Glutamatergic neuron (in vitro differentiated cells): Measurements from ENCODE around the gene C1R. TPM values are rescaled to one million over a fixed set of nuclear protein-coding genes. Genes with fewer than 3 reads are reported as not detected.

Experiments
- DNase-seq: peaks from one replicate; pipeline ENCODE4 v3.0.0; 2022
- H3K27ac Mint-ChIP-seq: one replicate; pipeline ENCODE4 v1.8.0; 2020; ENCODE audit warnings: mild to moderate bottlenecking, mixed read lengths, inconsistent platforms; ENCODE audit not compliant: unreplicated experiment
- H3K27me3 Mint-ChIP-seq: one replicate; pipeline ENCODE4 v1.8.0; 2020; ENCODE audit warnings: mild to moderate bottlenecking, moderate library complexity, mixed read lengths, inconsistent platforms; ENCODE audit not compliant: unreplicated experiment
- H3K36me3 Mint-ChIP-seq: one replicate; pipeline ENCODE4 v1.8.0; 2020; ENCODE audit warnings: mild to moderate bottlenecking, mixed read lengths, inconsistent platforms; ENCODE audit not compliant: unreplicated experiment
- H3K4me1 Mint-ChIP-seq: one replicate; pipeline ENCODE4 v1.8.0; 2020; ENCODE audit warnings: mild to moderate bottlenecking, low read depth, mixed read lengths, inconsistent platforms; ENCODE audit not compliant: unreplicated experiment
- H3K4me3 Mint-ChIP-seq: one replicate; pipeline ENCODE4 v1.8.0; 2020; ENCODE audit warnings: mild to moderate bottlenecking, mixed read lengths, inconsistent platforms; ENCODE audit not compliant: unreplicated experiment
- H3K9me3 Mint-ChIP-seq: one replicate; pipeline ENCODE4 v1.8.0; 2020; ENCODE audit warnings: mild to moderate bottlenecking, moderate library complexity, mixed read lengths, inconsistent platforms; ENCODE audit not compliant: unreplicated experiment
- CTCF ChIP-seq: fragments of 200-600 bp; sonication (generic); IDR thresholded peaks from one replicate; pipeline ENCODE4 v1.5.0; 2021; ENCODE audit not compliant: partially characterized antibody, unreplicated experiment
- total RNA-seq: library from RNA; stranded (reverse); fragmentation: NEBNext Ultra II Directional; extraction: Animal tissue kit (Norgen Biotek cat#: 25700); gene quantifications from one replicate; pipeline ENCODE4 v1.2.1, GENCODE V29; 2021; ENCODE audit not compliant: unreplicated experiment

C1R gene
- total RNA-seq, 1 donor from 2014 or later = 1.0 TPM

- no peak for DNase-seq
- no peaks in the 10 kb centered on the region for H3K27me3 Mint-ChIP-seq
- peaks cover 6% of the 10 kb centered on the region for H3K36me3 Mint-ChIP-seq
- peaks cover 2% of the 10 kb centered on the region for H3K9me3 Mint-ChIP-seq
- H3K4me1 Mint-ChIP-seq = no peaks in the 10 kb centered on the region
- no peak for TF ChIP-seq CTCF
- H3K4me3 Mint-ChIP-seq = no peak overlapping the region
- no peak overlapping the region for H3K27ac Mint-ChIP-seq
Observed at GRCh38 chr12:7101047-7101693, 8.9 kb upstream of the C1R start.

- no peak for DNase-seq
- no peak overlapping the region for H3K27ac Mint-ChIP-seq
- no peaks in the 10 kb centered on the region for H3K36me3 Mint-ChIP-seq
- no peaks in the 10 kb centered on the region for H3K9me3 Mint-ChIP-seq
- H3K4me1 Mint-ChIP-seq = no peaks in the 10 kb centered on the region
- no peak overlapping the region for H3K4me3 Mint-ChIP-seq
- no peak for TF ChIP-seq CTCF
- H3K27me3 Mint-ChIP-seq = peaks cover 1% of the 10 kb centered on the region
Observed at GRCh38 chr12:7100239-7100638, 8.0 kb upstream of the C1R start.

GRCh38 chr12:7099290-7099996 is 7.2 kb upstream of the C1R start:
- H3K36me3 Mint-ChIP-seq = no peaks in the 10 kb centered on the region
- no peak for DNase-seq
- H3K27ac Mint-ChIP-seq = no peak overlapping the region
- no peak for TF ChIP-seq CTCF
- no peaks in the 10 kb centered on the region for H3K4me1 Mint-ChIP-seq
- no peak overlapping the region for H3K4me3 Mint-ChIP-seq
- peaks cover 1% of the 10 kb centered on the region for H3K27me3 Mint-ChIP-seq
- H3K9me3 Mint-ChIP-seq = no peaks in the 10 kb centered on the region

GRCh38 chr12:7096979-7097378 is 4.7 kb upstream of the C1R start:
- no peaks in the 10 kb centered on the region for H3K36me3 Mint-ChIP-seq
- no peak for TF ChIP-seq CTCF
- no peaks in the 10 kb centered on the region for H3K9me3 Mint-ChIP-seq
- peaks cover 1% of the 10 kb centered on the region for H3K27me3 Mint-ChIP-seq
- no peak overlapping the region for H3K27ac Mint-ChIP-seq
- H3K4me3 Mint-ChIP-seq = no peak overlapping the region
- no peaks in the 10 kb centered on the region for H3K4me1 Mint-ChIP-seq
- no peak for DNase-seq
